Eye (tissue), 1 donor: ENCODE results near the gene FADS6.
"Not testable (repeated sequence)": the region's sequence is repeated elsewhere in the genome, so short reads cannot be mapped to it uniquely, and the experiment has no call there.

Experiments
- DNase-seq: peaks from one replicate; pipeline ENCODE4 v3.0.0-alpha.2; 2015

FADS6 gene

DNA sequence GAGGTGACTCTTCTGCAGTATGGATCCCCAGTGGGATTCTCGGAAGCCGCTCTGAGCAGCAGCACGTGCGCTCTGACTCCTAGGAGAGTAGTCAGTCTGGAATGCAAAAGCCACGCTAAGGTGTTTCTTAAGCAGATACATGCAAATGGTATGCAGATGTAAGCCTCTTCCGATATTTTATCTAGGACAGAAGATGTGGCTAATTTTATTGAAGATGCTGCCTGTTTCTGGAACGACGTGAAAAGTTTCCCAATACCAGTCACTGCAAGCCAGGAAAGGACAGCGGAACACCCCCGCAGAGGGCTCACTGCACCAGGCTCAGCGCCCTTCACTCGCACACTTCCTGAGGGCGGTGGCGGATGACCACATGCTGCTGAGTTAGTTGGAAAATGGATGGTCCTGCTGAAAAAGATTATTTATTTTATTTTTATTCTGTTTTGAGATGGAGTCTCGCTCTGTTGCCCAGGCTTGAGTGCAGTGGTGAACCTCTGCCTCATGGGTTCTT is 10.1 kb downstream of the FADS6 start:
- no peak for DNase-seq

DNA sequence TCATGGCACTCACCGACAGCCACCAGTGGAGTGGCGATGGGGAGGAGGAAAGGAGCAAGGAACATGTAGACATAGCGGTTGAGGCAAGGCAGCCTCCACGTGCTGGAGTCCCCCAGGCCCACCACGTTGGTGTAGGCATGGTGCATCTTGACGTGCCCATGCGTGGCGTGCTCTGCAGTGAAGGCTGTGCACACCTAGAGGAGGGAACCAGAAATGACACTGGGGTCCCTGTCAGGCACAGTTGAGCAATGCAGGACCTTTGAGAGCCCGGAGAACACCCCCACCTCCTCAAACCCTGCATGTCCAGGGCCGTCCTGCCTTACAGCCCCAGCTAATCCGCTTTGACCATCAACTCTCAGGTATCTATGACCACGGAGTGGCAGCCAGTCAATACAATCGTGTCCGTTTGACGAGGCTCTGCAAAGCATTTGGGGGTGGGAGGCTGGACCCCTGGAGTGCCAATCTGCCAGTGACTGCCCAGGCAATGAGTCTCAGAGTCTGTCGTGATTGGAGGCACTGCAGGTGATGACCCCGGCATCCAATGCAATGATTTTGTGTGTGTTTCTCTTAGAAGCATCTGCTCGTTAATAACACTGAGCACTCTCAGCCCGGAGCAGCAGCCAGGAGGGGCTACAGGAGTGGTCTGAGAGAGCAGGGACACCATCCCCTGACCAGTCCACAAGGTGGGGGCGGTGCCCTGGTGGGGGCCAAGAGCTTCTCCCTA is 10.8 kb downstream of the FADS6 start:
- peak; percentile 44 for DNase-seq

DNA sequence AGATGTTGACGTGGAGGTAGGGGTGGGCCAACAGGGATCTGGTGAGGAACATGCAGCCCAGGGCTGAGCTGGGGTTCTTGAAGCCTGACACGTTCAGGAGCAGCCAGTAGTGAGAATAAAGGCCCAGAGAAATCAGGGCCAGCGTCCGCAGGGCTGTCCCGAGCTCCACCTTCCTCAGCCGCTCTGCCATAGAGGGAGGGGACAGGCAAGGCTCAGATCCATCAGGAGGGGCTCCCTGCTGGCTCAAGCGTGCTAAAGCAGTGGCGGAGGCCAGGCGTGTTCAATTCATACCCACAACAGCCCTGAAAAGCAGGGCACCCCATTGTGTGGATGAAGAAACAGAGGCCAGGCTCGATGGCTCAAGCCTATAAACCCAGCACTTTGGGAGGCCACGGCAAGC is 12.4 kb downstream of the FADS6 start:
- no peak for DNase-seq

DNA sequence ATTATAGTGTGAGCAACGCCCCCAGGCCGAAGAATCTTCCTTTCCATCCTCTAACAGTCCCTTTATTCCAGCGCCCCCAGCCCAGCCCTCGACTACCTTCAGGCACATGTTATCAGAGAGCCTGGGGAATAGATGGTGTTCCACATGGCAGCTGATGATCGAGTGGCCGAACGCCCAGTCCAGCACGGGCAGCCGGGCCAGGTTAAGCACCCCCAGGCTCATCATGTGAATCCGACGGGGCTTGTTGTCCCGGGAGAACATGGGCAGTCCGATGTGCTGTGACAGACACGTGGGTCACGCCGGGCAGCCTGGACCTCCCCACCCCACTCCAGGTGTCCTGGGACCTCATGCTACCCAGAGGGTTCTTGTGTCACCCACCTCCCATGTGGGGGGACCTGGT is 14.1 kb downstream of the FADS6 start:
- no peak for DNase-seq

DNA sequence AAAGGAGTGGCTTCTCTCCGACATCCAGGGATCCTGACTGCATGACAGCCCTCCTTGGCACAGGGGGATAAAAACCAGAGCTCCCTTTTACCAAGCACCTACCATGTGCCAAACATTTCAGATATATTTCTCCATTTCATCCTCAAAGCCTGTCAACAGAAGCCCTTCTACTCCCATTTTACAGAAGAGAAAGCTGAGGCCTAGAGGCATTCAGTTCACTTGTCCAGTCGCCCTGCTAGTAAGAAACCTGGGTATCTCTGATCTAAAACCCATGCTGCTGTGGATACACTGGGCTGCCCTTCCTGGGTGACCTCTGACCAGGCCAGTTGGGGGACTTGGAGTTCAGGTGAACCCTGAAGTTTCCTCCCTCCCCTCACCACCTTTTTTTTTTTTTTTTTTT is 14.8 kb downstream of the FADS6 start:
- DNase-seq, result no peak

DNA sequence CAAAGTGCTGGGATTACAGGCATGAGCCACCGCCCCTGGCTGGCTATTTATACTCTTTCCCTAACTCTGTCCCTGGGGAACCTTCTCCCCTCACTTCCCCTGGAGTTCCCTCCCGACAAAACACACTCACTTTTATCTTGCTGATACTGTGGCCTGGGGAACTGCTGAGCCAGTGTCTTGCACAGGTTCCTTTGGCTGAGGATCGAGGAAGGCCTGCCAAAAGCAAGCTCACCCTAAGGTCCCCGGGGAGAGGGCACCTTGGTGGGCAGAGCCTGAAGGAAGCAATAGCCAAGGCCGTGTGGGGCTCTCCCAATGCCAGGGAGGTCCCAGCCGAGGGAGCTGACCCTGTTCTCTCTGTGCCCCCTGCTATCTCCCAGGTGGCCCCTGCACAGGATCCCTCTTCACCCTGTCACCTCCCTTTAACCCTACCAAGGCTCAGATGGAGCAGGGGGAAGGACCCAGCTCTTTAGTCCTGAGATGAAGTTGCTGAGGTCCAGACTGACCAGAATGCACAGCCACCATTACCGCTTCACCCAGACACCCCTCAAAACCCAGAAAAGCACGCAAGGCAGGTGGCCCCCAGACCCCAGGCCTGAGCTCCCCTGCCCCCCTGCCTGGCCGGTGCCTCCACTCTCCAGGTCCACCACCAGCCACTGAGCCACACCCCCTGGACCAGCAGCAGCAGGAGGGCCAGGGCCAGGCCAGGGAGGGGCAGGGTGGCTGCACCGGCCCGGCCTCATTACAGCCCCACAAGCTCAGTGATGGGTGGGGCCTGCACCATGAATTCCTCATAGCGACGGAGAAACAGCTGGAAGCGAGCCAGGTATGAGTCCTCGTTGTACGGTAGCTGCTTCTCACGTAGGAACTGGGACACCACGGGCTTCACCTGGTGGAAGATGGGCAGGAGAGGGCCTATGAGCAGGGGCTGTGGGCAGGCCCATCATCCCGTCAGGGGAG is 15.6 kb downstream of the FADS6 start:
- no peak for DNase-seq

DNA sequence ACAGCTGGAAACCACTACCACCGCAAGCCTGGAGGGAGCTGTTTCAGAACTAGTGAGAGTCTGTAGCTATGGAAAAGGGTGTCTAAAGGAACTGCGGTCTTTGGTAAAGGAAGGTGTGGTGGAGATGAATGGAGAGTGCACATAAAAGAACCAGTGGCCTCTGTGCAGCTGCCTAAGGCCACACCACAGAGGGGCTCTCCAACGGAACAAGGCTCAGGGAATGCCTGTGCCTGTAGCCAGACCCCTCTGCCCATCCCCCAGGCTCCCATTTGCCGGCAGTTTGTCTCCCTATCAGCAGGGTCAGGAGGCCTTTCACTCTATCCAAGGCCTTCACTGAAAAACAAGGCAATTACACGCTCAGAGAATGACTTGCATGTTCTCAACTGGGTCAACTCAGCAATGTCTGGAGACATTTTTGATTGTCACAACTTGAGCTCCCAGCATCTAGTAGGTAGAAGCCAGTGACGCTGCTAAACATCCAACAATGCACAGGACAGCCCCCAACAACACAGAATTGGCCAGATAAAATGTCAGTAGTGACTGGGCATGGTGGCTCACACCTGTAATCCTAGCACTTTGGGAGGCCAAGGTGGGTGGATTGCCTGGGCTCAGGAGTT is 17.3 kb downstream of the FADS6 start:
- no peak for DNase-seq

DNA sequence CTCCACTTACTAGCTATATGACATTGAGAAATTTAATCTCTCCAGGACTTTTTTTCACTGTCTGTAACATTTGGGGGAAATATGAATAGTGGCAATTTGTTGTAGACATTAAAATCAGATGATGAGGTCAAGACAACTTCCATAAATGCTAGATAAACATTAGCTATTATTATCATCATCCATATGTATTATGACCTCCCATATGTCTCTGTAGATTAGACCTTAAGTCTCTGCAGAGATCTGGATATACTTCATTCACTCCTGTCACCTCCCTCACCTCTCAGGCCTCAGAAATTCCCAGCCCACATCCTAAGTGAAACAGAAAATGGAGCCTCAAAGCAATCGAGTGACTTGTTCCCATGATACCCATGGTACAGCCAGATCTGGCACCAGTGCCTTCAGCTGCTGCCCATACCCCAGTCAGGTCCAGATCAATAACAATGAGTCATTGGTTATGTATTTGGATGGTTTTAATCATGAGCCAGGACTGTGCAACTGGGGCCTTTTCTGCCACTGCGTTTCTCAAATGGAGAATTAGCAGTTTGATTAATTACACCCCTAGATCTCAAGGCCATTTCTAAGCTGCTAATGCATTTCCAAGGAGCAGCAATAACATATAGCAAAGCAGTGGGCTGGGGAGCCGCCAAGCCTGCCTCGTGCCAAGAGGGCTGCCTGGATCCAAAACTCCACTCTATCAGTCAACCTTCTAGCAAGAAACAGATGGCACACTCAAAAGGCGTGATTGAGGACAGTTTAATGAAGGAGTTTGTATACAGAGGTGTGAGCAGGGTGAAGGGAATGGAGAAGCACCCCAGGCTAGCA is 18.1 kb downstream of the FADS6 start:
- no peak for DNase-seq

DNA sequence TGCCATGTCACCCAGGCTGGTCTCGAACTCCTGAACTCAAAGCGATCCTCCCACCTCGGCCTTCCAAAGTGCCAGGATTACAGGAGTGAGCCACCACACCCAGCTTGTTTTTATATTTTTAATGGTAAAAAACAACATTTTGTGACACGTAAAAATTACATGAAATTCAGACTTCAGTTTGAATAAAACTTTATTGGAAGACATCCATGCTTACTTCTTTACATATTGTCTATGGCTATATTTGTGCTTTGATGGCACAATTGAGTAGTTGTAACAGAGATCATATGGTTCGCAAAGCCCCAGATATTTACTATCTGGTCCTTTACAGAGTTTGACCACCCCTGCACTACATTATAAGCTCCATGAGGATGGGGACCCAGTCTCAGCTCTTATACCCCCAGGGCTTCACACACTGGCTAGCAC is 18.8 kb downstream of the FADS6 start:
- DNase-seq, result no peak

DNA sequence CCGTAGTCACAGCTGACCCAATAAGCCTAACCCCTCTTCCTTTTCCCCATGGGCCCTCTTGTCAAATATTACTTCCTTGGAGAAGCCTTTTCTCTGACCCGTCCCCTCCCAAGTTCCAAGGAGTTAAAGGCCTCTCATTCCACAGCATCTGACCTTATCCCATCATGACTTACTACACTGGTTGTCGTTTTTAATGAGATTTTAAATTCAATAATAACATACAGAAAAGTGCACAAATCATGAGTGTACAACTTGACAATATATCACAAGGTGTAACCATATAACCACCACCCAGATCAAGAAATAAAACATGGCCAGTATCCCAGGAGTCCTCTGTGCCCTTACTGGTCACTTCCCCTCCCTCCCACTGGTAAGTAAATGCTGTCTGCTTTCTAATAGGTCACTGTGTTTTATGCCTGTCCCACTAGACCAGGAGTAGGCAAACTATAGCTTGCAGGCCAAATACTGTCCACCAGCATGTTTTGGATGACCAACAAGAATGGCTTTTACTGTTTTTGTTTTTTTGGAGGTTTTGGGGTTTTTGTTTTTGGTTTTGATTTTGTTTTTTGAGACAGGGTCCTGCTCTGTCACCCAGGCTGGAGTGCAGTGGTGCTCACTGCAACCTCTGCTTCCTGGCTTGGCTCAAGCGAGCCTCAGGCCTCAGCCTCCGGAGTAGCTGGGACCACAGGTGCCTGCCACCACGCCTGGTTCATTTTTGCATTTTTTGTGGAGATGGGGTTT is 19.4 kb downstream of the FADS6 start:
- no peak for DNase-seq

DNA sequence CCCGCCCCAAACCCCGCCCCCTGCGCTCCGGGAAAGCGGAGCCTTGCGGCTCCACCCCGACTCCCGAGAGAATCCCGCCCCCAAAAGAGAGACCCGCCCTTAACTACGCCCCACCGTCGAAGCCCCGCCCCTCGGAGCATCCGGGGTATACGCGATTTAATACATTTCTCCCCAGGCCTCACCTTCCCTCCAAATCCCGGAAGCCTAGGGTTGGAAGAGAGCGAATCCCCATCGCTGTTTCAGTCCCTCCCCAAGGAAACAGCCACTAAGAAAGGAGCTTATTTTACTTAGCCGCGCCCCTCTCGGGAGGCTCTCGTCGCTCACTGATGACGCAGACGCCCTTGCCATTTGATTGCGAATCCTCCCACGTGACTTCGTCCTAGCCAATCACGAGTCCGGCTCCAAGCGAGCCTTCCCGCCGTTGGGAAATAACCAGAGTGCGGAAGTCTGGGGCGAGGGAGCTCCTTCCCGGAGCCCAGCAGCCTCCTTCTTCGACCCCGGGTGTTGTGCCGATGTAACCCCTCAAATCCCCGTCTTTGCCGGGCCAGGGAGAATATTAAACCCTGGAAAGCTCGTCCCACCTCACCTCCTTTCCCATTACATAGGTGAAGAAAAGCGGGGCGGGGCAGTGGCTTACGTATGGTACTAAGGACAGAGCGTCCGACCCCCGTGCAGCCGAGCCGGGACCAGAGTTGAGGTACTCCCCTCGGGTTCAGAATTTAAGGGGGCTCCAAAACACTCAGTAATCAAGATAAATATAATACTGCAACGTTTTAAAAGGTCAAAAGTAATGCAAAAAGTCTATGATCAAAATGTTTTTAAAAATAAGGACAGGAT is 20.2 kb downstream of the FADS6 start:
- DNase-seq, result peak; percentile 100

DNA sequence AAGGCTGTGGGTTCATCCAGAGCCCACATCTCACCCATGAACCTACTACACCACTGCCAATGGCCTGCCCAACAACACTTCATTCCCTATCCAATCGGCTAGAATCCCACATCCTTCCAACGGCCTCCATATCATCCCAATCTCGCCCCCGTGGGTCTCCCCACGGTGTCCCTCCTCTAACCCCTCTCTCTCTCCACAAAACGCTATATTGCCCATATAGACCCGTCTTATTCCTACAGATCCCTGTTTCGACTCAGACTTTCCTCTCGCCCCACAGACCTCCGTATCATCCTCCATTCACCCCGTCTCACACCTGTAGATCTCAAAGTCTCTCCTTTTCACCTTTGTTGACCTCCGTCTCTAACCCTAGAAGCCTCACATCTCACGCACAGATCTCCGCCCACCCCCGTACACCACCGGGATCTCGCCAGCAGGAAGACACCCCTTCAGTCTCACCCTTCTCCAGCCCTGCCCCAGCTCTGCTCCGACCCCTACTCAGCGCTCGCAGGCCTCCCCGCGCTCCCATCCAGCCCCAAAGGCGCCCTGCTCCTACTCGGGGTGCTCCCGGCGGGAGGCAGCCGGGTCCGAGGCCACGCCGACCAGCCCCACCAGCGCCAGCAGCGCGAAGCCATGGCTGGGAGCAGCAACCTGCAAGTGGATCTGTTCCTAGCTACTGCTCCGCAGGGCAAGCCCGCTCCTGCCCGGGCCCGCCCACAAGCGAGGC is 21.0 kb downstream of the FADS6 start, which contains the start of gene FDXR:
TSS of gene FDXR (minus strand) at position 682 of the 724 bp plus-strand sequence. CDS start at position 632, 50 bp downstream.
- no peak for DNase-seq

DNA sequence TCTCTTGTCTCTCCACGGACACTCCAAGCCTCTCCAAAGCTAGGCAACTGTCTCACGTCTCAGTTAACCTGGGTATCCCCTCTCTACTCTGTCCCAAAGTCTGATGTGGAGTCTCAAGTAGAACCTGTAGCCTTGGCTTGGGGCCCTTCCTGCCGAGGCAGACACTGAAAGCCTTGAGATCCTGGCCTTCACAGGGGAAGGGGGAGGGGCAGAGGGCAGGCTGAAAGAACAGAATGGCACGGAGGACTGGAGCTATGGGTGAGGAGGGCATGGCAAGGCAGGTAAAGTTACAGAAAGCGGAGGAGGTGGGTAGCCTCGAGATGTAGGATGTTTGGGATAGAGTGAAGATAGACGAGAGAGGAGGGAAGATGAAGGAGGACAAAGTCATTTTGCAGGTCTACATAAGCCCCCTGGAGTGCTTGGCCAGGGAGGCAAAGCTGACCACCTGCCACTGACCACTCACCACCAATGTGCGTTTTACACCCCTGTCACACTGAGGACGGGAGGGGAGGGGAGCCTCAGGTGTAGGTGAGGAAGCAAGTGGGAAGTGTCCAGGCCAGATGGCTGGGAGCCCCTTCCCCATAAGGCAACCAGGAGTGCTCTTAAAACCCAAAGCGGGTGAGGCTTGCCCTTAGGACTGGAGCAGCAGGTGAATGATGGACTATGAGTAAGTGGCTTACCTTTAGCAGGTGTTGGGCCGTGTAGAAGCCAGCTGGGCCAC is 21.9 kb downstream of the FADS6 start:
- no peak for DNase-seq

DNA sequence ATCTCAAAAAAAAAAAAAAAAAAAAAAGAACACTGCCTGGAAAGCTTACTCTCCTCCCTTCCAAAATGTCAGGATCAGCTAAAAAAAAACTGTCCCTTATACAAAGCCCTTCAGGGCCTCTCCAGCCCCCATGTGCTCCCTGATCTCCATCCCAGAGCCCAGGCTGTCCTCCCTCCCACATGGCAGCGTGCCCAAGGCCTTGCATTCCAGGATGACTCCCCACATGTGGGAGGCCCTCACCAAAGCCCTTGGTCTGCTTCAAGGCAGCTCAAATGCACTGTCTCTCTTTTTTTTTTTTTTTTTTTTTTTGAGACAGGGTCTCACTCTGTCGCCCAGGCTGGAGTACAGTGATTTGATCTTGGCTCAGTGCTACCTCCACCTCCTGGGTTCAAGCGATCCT is 22.9 kb downstream of the FADS6 start:
- DNase-seq, result no peak

DNA sequence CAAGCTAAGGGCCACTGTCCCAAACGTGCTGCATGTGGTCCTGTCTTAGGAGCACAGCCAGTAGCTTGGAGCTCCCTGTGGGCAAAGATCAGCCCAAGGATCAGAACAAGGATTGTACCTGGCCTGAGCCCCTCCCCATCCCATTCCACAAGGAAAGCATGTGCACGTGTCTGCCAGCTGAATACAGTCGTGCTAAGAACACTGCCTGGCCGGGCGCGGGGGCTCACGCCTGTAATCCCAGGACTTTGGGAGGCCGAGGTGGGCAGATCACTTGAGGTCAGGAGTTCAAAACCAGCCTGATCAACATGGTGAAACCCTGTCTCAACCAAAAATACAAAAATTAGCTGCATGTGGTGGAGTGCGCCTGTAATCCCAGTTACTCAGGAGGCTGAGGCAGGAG is 23.4 kb downstream of the FADS6 start:
- not testable (repeated sequence) for DNase-seq

DNA sequence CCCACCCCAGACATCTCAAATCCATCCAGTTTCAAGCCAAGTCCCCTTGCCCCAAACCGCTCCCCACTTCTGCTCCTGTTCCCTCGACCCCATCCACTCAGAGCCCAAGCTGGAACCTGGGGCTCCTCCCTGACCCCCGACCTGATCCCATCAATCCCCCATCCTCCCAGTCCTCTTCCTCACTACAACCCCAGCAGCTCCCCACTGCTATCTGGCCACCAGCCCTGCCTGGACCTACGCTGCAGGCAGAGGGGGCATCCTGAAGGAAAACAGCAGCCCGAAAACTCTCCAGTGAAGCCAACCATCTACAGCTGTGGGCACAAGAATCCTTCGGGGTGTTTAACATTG is 24.6 kb downstream of the FADS6 start:
- no peak for DNase-seq

DNA sequence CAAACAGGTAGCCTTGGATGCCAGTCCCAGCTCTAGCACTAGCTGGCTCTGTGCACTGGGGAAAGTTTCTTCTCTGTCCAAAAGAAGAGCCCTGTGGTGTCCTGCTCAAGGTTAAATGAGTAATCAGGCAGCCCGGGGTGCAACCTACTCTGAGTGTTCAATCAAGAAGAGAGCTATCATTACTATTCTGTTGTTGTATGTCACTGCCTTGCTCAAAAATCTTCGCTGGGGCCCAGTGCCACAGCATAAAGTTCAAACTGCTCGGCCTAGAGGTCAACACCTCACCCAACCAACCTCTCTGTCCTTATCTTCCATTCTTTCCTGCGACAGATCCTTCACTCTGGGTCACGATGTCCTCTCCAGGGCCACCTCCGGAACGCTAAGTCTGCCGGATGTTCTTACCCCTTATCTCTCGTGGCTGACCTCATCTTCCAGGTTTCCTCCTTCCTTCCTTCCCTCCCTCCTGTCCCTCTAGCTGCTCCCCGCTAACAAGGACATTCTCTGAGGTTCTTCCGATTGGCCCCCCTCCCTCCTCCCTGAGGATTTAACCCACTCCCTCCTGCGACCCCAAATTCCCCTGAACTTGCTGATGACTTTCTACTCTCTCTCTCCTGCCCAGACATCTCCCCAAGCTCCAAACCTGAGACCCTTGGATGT is 25.1 kb downstream of the FADS6 start:
- no peak for DNase-seq

DNA sequence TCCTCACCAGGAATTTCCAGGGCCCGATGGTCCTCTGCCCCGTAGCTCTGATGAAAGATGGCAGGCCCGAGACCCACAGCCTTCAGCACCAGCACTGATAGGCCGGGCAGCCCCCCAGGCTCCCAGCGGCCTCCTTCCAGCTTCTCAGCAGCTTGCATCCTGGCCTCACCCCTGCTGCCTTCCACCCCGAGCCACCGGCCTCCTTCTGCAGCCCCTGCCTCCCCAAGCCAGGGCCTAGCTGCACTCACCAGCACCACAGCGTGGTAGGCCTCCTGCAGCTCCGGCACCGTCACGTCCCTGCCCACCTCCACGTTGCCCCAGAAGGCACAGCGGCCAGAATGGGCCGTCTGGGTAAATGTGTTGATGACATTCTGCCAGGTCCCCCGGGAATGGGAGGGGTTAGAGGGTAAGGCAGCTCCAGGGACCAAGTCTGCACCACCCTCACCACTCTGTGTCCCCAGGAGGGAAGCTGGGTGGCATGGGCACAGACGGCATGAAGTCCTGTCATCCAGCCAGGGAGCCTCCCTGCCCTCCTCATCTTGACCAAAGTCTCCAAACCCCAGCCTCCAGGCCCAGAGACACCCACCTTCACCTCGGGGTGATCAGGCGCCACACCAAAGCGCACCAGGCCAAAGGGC is 27.1 kb downstream of the FADS6 start:
- DNase-seq, result no peak
